ENCODE measurements around the gene BCOR.

Gene BCOR

DNA sequence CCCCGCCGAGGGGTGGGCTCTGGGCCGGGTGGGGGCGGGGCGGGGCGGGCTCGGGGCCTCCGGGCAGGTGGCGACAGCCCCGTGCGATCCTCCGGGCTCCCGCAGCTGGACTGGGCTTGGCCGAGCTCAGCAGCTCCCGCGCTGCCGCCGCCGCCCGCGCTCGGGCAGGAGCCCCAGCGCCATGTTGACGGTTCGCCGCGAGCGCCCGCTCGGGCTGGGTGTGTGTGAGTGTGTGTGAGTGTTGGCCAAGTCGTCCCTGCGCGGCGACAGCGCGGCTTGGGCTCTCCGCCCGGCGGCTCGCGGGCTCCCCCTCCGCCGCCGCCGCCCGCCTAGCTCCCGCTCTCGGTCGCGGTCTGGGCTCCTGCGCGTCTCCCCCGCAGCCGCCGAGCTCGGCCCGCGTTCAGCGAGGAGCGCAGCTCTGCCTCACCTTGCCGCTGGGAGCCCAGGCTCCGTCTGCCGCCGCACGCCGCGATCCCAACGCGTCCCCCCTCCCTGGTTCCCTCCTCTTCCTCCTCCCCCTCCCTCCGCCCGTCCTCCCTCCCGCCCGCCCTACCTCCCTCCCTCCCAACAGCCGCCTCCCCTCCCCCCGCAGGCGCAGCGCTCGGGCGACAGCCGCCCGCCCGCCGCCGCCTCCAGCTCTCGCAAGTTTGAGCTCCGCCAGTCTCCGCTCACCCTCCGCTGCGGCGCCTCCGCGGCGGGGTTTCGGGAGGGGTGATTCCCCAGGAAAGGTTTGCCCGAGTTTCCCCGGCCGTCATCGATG, at the start of gene BCOR:
Gene BCOR (minus strand): TSS at position 455 of the 760 bp plus-strand sequence. CDS start 20,029 bp downstream, outside the sequence.
- ATAC-seq = peak; percentile 65
- peaks cover 23% of the 10 kb centered on the region for H3K4me1 Mint-ChIP-seq
- peak within 1 kb of the TSS; percentile 90 for H3K4me3 Mint-ChIP-seq
- peak; percentile 55 to 80 for DNase-seq (ENCODE audit: low spot score in 2 of 2)
- H3K9me3 Mint-ChIP-seq = no peaks in the 10 kb centered on the region
- peak within 1 kb of the TSS; percentile 76 for H3K27ac Mint-ChIP-seq
- peaks cover 45% of the 10 kb centered on the region for H3K36me3 Mint-ChIP-seq

DNA sequence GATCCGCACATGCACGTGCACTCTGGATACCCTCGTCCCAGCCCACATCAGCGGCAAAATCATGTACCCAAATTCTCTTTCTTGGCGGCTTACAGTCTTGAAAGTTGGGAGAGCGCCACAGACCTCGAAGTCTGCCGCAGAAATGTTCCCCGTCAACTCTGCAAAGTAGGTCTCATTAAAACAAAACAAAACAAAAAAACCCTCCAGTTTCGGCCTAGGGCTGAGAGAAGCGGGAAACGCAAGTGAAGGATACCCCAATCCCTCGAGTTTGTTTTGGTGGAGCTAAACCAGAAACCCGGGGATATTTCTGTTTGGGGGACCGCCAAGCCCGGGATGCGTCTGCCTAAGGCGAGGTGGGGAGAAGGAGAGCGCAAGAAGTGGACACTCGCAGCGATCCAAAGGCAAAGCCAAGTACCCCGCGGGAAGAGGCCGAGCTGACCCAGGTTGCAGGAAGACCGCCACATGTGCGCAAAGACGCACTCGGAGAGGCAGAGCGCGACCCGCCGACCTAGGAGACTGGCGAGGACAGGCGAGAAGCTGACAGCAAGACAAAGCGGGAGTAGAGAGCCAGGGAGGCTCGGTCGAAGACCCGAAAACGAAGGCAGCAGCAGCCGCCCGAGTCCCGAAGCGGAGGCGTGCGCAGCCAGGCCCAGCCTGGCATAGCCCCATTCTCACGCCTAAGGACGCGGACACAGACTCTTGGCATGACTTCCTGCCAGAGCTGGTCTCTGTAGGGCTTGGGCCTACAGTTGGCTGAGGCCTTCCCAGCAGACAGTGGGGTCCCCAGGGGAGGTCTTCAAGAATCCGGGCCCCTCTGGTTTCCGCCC, 49.6 kb upstream of the BCOR start:
- ATAC-seq (no peak), DNase-seq (ENCODE audit: low spot score in 2 of 2) (no peak)
- no peak overlapping the region for H3K27ac Mint-ChIP-seq
- H3K9me3 Mint-ChIP-seq = no peaks in the 10 kb centered on the region
- no peaks in the 10 kb centered on the region for H3K36me3 Mint-ChIP-seq
- H3K4me1 Mint-ChIP-seq = peaks cover 10% of the 10 kb centered on the region
- peak overlapping the region; percentile 46 for H3K4me3 Mint-ChIP-seq

DNA sequence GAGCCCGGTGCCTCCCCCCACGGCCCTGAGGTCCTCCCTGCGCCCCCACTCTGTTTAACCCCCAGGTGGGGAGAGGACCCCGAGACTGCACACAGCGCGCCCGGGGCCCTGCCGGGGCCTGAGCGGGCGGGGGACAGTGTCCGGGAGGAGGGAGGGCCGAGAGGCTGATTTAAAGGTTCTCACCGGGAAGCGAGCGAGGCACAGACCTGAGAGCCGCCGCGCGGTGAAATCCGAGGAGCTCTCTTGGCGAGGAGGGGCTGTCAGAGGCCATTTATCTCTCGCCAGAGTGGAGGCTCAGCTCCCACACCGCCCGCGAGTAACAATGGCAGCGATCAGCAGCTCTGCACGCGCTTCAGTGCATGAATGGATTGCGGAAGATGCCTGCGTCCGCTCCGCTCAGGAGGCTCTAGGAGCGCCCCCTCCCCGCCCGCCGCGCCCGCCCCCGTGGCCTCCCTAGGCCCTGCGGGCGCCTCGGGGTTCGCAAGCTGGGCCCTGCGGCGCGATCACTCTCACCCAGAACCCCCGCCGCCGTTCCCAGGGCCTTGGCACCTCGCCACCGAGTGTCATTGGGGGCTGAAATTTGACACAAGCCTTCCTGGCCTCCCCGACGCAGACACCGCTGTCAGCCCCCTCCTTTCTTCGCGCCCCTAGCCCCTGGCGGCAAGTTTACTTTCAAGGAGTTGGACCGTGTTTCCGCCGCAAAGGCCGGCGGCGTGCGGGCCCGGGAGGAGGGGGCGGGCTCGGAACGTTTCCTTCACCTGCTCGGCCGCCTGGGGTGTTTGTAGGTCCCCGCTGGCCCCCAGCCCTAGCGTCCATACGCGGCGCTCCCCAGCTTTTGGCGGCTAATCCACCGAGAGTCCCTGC, 48.7 kb upstream of the BCOR start:
- Mint-ChIP-seq H3K4me3 (peak overlapping the region; percentile 46), H3K9me3 (no peaks in the 10 kb centered on the region), H3K4me1 (peaks cover 10% of the 10 kb centered on the region), H3K36me3 (no peaks in the 10 kb centered on the region), H3K27ac (no peak overlapping the region)
- no peak for DNase-seq (ENCODE audit: low spot score in 2 of 2)
- peak; percentile 72 for ATAC-seq

DNA sequence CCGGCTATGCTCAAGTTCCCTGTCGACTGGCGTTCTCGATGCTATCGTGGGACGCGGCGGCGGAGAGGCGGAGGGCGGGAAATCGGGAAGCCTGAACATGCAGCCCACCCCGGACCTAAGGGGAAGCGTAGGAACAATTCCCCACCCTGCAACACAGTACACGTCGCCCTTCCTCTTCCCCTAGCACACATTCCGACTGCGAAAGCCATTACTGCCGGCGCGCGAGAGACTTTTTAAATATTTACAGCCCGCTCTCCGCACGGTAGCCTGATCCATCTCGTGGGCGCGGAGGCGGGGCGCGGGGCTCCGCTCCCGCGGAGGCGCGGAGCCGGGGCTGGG, 48.1 kb upstream of the BCOR start:
- DNase-seq (ENCODE audit: low spot score in 2 of 2) = no peak
- Mint-ChIP-seq H3K9me3 (no peaks in the 10 kb centered on the region), H3K4me1 (peaks cover 10% of the 10 kb centered on the region), H3K27ac (no peak overlapping the region), H3K4me3 (peak overlapping the region; percentile 46), H3K36me3 (no peaks in the 10 kb centered on the region)
- no peak for ATAC-seq

DNA sequence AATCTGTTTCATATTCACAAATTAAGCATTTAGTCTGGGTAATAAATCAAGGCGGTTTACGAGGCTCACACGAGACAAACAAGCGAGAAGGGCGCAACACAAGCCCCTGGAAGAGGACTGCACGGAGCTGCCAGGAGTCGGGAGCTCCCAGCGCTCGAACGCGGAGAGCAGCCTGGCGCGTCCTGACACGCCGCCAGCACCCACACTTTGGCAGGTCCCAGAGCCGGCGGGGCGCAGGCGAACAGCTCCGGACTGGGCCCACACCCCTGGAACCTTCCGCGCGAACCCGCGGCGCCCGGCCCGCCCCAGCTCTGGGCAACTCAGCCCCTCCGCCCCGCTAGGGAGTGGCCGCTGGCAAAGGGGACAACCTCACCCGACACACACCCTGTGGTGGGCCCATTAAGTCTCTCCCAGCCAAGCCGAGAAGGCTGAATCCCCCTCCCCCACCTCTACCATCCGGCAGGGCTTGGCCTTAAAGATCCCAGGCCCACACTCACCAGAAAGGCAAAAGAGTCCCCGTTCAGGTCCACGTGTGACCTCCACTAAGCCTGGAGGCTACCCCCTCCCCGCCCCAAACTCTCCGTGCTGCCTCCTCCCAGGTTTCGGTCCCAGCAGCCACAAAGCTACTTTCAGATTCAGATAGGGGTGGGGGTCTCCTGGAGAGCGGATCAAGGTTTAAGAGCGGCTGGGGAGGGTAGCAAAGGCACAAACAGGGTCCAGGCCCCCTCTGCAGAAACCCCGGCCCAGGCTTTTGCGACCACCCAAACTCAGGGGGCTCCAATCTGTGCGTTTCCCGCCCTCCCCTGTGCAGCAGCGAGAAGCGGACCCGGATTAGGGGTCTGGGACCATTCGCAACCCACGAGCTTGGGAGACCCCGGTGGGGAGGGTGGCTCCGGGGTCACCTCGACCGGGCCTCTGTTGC, 47.5 kb upstream of the BCOR start:
- no peak for DNase-seq (ENCODE audit: low spot score in 2 of 2)
- Mint-ChIP-seq H3K4me3 (peak overlapping the region; percentile 46), H3K36me3 (no peaks in the 10 kb centered on the region), H3K27ac (no peak overlapping the region), H3K4me1 (peaks cover 10% of the 10 kb centered on the region), H3K9me3 (no peaks in the 10 kb centered on the region)
- ATAC-seq = no peak

DNA sequence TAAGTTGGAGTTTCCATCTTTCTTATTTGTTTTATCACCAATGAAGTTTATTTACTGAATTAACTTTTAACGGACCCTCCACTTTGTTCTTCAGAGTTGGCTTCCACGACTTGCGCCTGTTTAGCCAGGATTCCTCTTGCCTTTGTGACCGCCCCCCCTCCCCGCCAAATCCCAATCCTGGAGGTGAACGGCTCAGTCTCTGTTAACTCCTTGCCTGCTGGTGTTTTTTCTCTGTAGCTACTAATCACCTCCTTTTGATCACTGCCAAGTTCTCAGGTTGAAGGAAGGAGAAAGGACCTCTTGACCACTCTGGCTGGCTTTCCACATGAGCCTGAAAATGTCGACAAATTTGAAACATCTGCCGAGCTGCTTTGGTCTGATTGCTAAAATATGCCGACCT, 46.8 kb upstream of the BCOR start:
- DNase-seq (ENCODE audit: low spot score in 2 of 2) (no peak), ATAC-seq (no peak)
- H3K36me3 Mint-ChIP-seq = no peaks in the 10 kb centered on the region
- no peak overlapping the region for H3K4me3 Mint-ChIP-seq
- peaks cover 10% of the 10 kb centered on the region for H3K4me1 Mint-ChIP-seq
- no peak overlapping the region for H3K27ac Mint-ChIP-seq
- H3K9me3 Mint-ChIP-seq = no peaks in the 10 kb centered on the region

DNA sequence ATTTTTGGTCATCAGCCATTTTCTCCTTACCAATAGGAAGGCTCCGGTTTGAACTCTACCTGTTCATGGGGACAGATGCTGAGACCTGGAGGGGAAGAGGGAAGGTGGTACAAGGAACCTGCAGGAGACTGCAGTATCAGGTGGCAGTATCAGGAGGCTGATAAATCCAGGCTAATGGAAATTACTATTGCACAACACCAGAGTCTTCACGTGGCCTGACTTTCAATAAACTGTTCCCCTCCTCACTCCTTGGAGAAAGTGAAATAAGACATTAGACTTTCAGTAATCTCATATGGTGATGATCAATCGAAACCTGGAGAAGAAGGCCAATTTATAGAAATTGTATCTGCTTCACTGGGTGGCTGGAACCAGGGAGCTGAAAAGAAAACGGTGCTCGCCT, 46.2 kb upstream of the BCOR start:
- Mint-ChIP-seq H3K9me3 (no peaks in the 10 kb centered on the region), H3K4me1 (peaks cover 7% of the 10 kb centered on the region), H3K36me3 (no peaks in the 10 kb centered on the region), H3K27ac (no peak overlapping the region), H3K4me3 (no peak overlapping the region)
- DNase-seq (ENCODE audit: low spot score in 2 of 2) (no peak), ATAC-seq (no peak)

DNA sequence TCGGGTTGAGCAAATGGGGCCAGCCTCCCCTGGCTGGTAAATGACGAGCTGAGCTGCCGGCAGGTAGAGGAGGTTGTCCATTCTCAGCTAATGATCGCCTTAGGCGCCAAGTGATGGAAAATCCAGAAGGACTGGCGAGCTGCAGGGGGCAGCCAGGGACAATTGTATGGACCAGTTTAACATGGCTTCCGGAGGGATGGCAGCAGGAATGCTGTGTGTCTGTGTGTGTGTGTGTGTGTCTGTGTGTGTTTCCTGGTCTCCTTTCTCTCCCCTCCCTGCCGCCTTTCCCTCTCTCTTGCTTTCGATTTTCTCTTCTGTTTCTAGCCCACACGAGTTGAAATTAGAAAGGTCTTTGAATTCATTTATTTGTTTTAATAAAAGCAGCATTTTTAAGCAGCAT, 45.2 kb upstream of the BCOR start:
- ATAC-seq (no peak), DNase-seq (ENCODE audit: low spot score in 2 of 2) (no peak)
- no peaks in the 10 kb centered on the region for H3K4me1 Mint-ChIP-seq
- H3K27ac Mint-ChIP-seq = no peak overlapping the region
- H3K4me3 Mint-ChIP-seq = no peak overlapping the region
- H3K36me3 Mint-ChIP-seq = no peaks in the 10 kb centered on the region
- H3K9me3 Mint-ChIP-seq = no peaks in the 10 kb centered on the region

DNA sequence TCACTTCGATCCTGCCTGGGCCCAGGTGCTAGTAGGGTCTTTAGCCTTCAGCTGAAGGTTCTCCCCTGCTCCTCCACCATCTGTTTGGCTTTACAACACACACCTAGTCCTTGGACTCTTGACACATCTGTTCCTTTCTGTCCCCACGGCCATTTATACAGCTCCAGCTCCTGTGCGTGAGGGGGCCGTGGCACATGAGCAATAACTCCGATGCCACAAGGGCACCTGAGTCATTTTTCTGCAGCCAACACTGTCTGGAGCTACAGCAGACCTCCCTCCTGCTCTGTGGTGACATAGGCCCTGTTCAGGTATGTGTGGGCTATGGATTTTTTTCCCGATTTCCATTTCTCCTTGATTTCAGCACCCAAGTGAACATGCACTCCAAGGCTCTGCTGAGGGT, 44.7 kb upstream of the BCOR start:
- ATAC-seq (no peak), DNase-seq (ENCODE audit: low spot score in 2 of 2) (no peak)
- no peaks in the 10 kb centered on the region for H3K36me3 Mint-ChIP-seq
- no peaks in the 10 kb centered on the region for H3K4me1 Mint-ChIP-seq
- H3K27ac Mint-ChIP-seq = no peak overlapping the region
- H3K4me3 Mint-ChIP-seq = no peak overlapping the region
- H3K9me3 Mint-ChIP-seq = no peaks in the 10 kb centered on the region

DNA sequence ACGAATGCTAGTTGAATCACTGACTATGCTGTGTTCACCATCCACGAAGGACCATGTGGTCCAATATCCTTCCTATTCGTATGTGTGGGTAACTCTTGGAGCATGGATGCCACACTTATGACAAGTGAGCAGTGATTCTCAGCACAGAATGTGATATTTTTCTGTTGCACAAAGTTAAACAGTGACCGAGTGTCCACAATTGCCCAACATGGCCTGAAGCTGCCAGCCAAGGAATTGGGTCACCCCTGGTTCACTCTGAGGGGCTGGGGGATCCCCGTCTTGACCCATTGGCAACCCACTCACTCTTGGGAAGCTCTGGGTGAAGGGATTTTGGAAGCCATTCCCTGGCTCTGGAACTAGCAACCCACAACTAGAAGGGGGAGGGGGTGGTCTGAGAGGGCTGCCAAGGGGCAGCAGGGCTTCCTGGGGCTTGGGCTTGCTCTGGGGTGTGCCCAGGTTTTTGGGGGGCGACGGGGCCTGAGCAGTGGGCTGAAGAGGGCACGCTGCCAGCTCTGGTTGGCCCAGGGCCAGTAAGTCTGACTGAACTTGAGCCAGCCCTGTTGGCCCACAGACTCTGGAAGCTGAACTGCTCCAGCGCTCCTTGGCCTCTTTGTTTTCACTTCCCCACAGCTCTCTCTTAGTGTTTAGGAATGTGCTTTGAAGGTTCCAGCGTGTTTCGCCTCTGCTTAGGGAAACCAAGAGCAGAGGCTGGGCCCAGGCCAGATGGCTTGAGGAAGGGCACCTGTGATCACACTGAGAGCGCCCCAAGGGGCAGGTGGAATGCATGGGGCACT, 43.1 kb upstream of the BCOR start:
- no peak for ATAC-seq
- no peak overlapping the region for H3K27ac Mint-ChIP-seq
- H3K36me3 Mint-ChIP-seq = no peaks in the 10 kb centered on the region
- DNase-seq (ENCODE audit: low spot score in 2 of 2) = no peak
- no peaks in the 10 kb centered on the region for H3K4me1 Mint-ChIP-seq
- no peaks in the 10 kb centered on the region for H3K9me3 Mint-ChIP-seq
- no peak overlapping the region for H3K4me3 Mint-ChIP-seq

DNA sequence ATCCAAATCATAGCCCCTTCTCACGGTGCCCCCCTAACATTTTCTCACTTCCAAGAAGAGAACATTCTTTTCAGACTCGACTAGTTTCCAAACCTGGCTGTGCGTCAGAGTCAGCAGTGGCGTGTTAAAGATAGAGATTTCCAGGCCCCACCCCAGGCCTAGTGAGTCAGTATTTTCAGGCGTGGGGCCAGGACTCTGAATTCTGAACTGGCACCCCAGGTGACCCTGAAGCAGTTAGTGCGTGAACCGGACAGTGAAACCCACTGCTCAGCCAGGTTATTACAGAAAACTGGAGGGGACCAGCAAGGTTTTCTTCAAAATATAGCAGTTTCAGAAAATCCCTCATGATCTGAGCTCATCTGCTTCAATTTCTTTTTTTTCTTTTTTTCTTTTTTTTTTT, 35.0 kb upstream of the BCOR start:
- Mint-ChIP-seq H3K9me3 (no peaks in the 10 kb centered on the region), H3K36me3 (no peaks in the 10 kb centered on the region), H3K27ac (no peak overlapping the region), H3K4me3 (no peak overlapping the region), H3K4me1 (no peaks in the 10 kb centered on the region)
- no peak for DNase-seq (ENCODE audit: low spot score in 2 of 2)
- no peak for ATAC-seq

DNA sequence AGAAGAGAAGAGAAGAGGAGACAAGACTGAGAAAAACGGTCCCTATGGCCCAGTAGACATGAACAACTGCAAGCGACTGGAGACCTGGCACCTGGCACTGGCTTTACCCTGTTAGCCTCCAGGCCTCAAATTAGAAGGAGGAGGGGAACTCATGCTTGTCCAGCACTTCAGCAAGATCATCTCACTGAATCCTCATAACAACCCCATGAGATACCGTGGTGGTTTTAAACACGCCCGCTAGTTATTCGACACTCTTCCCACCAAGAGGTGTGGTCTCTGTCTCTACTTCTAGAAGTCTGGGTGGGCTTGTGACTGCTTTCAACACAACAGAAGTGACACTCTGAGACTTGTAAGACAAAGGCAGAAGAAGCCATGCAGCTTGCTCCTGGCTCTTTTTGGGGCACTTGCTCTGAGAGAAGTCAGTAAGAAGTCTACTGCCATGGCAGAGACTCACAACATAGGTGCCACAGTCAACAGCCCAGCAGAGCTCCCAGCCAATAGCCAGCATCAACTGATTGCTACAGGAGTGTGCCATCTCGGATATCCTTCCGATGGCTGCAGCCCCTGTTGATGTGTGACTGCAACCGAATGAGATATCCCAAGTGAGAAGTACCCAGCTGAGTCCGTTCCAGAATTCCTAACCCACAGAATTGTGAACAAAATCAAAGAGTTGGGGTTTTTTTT, 34.0 kb upstream of the BCOR start:
- Mint-ChIP-seq H3K9me3 (no peaks in the 10 kb centered on the region), H3K4me3 (no peak overlapping the region), H3K4me1 (peaks cover 7% of the 10 kb centered on the region), H3K27ac (no peak overlapping the region), H3K36me3 (no peaks in the 10 kb centered on the region)
- no peak for DNase-seq (ENCODE audit: low spot score in 2 of 2)
- no peak for ATAC-seq

DNA sequence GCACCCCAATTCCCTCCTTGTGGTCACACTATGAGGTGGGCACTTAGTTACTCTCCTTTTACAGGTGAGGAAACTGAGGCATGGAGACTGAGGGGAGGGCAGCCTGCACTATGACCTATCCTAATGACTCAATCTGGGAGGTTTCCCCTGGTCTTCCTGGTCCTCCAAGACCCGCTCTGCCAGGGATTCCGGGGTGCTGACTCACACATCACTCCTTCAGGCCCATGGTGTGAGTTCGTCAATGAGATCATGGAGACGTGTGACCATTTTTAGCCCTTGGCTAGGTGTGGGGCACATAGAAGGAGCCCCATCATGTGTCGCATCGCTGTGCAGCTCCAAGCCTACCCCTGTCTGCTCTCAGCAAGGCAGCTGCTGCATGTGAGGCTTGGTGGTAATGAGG, 32.4 kb upstream of the BCOR start:
- peaks cover 8% of the 10 kb centered on the region for H3K4me1 Mint-ChIP-seq
- H3K4me3 Mint-ChIP-seq = no peak overlapping the region
- H3K27ac Mint-ChIP-seq = no peak overlapping the region
- DNase-seq (ENCODE audit: low spot score in 2 of 2) (no peak), ATAC-seq (no peak)
- H3K9me3 Mint-ChIP-seq = no peaks in the 10 kb centered on the region
- H3K36me3 Mint-ChIP-seq = no peaks in the 10 kb centered on the region
